ENCODE measurements around the gene FAM9A. TPM values are rescaled to one million over a fixed set of nuclear protein-coding genes. Genes with fewer than 3 reads are reported as not detected.

Gene FAM9A
- polyA plus RNA-seq (2013, experiment 1 of 2): not detected
- not detected for polyA plus RNA-seq (2013, experiment 2 of 2)

GRCh38 chrX:8801041-8801599 lies at the start of gene FAM9A:
Gene FAM9A, minus strand, starts transcription at chrX:8801383. Its CDS starts 1,212 bp downstream, at chrX:8800171.
- WGBS, 2 experiments (ENCODE audit: insufficient coverage in 2 of 2): 94 to 96% methylated on average over 6 to 18 of the region's 32 CpGs
- Histone ChIP-seq H3K36me3 (ENCODE audit: control insufficient read depth, insufficient read depth, low read length) (no peaks in the 10 kb centered on the region), H3K9me3 (ENCODE audit: control insufficient read depth, low read length) (no peaks in the 10 kb centered on the region), H3K4me3 (ENCODE audit: extremely low read depth, insufficient read depth, low read length, poor library complexity, severe bottlenecking) (no peak within 1 kb of the TSS), H3K4me1 (ENCODE audit: control insufficient read depth, insufficient read depth, low read length, poor library complexity, severe bottlenecking) (no peaks in the 10 kb centered on the region), H3K27ac (ENCODE audit: low read depth, low read length, severe bottlenecking) (no peak within 1 kb of the TSS)

- Histone ChIP-seq H3K36me3 (ENCODE audit: control insufficient read depth, insufficient read depth, low read length) (no peaks in the 10 kb centered on the region), H3K9me3 (ENCODE audit: control insufficient read depth, low read length) (no peaks in the 10 kb centered on the region), H3K4me1 (ENCODE audit: control insufficient read depth, insufficient read depth, low read length, poor library complexity, severe bottlenecking) (no peaks in the 10 kb centered on the region), H3K27ac (ENCODE audit: low read depth, low read length, severe bottlenecking) (no peak overlapping the region), H3K4me3 (ENCODE audit: extremely low read depth, insufficient read depth, low read length, poor library complexity, severe bottlenecking) (no peak overlapping the region)
- 80 to 91% methylated on average over 1 to 4 of the region's 6 CpGs for WGBS, 2 experiments (ENCODE audit: insufficient coverage in 2 of 2)
Observed at GRCh38 chrX:8850478-8850877, 49.3 kb upstream of the FAM9A start.

GRCh38 chrX:8849945-8850344 lies 48.8 kb upstream of the FAM9A start:
- Histone ChIP-seq H3K4me3 (ENCODE audit: extremely low read depth, insufficient read depth, low read length, poor library complexity, severe bottlenecking) (no peak overlapping the region), H3K9me3 (ENCODE audit: control insufficient read depth, low read length) (no peaks in the 10 kb centered on the region), H3K36me3 (ENCODE audit: control insufficient read depth, insufficient read depth, low read length) (no peaks in the 10 kb centered on the region), H3K27ac (ENCODE audit: low read depth, low read length, severe bottlenecking) (no peak overlapping the region), H3K4me1 (ENCODE audit: control insufficient read depth, insufficient read depth, low read length, poor library complexity, severe bottlenecking) (no peaks in the 10 kb centered on the region)
- 85 to 100% methylated on average over 1 to 2 of the region's 2 CpGs for WGBS, 2 experiments (ENCODE audit: insufficient coverage in 2 of 2)

GRCh38 chrX:8849458-8849857 lies 48.3 kb upstream of the FAM9A start:
- Histone ChIP-seq H3K9me3 (ENCODE audit: control insufficient read depth, low read length) (no peaks in the 10 kb centered on the region), H3K36me3 (ENCODE audit: control insufficient read depth, insufficient read depth, low read length) (no peaks in the 10 kb centered on the region), H3K27ac (ENCODE audit: low read depth, low read length, severe bottlenecking) (no peak overlapping the region), H3K4me1 (ENCODE audit: control insufficient read depth, insufficient read depth, low read length, poor library complexity, severe bottlenecking) (no peaks in the 10 kb centered on the region), H3K4me3 (ENCODE audit: extremely low read depth, insufficient read depth, low read length, poor library complexity, severe bottlenecking) (no peak overlapping the region)
- WGBS, 2 experiments (ENCODE audit: insufficient coverage in 2 of 2): no CpG with 5 or more reads among the region's 2 CpGs

- WGBS, 2 experiments (ENCODE audit: insufficient coverage in 2 of 2): no CpG with 5 or more reads among the region's 3 CpGs
- H3K9me3 ChIP-seq (ENCODE audit: control insufficient read depth, low read length): no peaks in the 10 kb centered on the region
Observed at GRCh38 chrX:8848911-8849310, 47.7 kb upstream of the FAM9A start.

GRCh38 chrX:8848441-8848840 lies 47.3 kb upstream of the FAM9A start:
- Histone ChIP-seq H3K27ac (ENCODE audit: low read depth, low read length, severe bottlenecking) (no peak overlapping the region), H3K36me3 (ENCODE audit: control insufficient read depth, insufficient read depth, low read length) (no peaks in the 10 kb centered on the region), H3K9me3 (ENCODE audit: control insufficient read depth, low read length) (no peaks in the 10 kb centered on the region), H3K4me1 (ENCODE audit: control insufficient read depth, insufficient read depth, low read length, poor library complexity, severe bottlenecking) (no peaks in the 10 kb centered on the region), H3K4me3 (ENCODE audit: extremely low read depth, insufficient read depth, low read length, poor library complexity, severe bottlenecking) (no peak overlapping the region)
- 60% methylated on average over 2 of the region's 3 CpGs; no CpG with 5 or more reads in 1 of the 2 experiments for WGBS, 2 experiments (ENCODE audit: insufficient coverage in 2 of 2)

More at GRCh38 chrX:8848911-8849310, 47.7 kb upstream of the FAM9A start:
- H3K4me3 ChIP-seq (ENCODE audit: extremely low read depth, insufficient read depth, low read length, poor library complexity, severe bottlenecking): no peak overlapping the region
- no peaks in the 10 kb centered on the region for H3K36me3 ChIP-seq (ENCODE audit: control insufficient read depth, insufficient read depth, low read length)
- no peak overlapping the region for H3K27ac ChIP-seq (ENCODE audit: low read depth, low read length, severe bottlenecking)
- no peaks in the 10 kb centered on the region for H3K4me1 ChIP-seq (ENCODE audit: control insufficient read depth, insufficient read depth, low read length, poor library complexity, severe bottlenecking)

GRCh38 chrX:8847360-8847759 lies 46.2 kb upstream of the FAM9A start:
- H3K27ac ChIP-seq (ENCODE audit: low read depth, low read length, severe bottlenecking): no peak overlapping the region
- H3K36me3 ChIP-seq (ENCODE audit: control insufficient read depth, insufficient read depth, low read length): no peaks in the 10 kb centered on the region
- H3K9me3 ChIP-seq (ENCODE audit: control insufficient read depth, low read length): no peaks in the 10 kb centered on the region
- no CpG with 5 or more reads among the region's 1 CpG for WGBS, 2 experiments (ENCODE audit: insufficient coverage in 2 of 2)
- no peaks in the 10 kb centered on the region for H3K4me1 ChIP-seq (ENCODE audit: control insufficient read depth, insufficient read depth, low read length, poor library complexity, severe bottlenecking)
- no peak overlapping the region for H3K4me3 ChIP-seq (ENCODE audit: extremely low read depth, insufficient read depth, low read length, poor library complexity, severe bottlenecking)

- no peaks in the 10 kb centered on the region for H3K4me1 ChIP-seq (ENCODE audit: control insufficient read depth, insufficient read depth, low read length, poor library complexity, severe bottlenecking)
- H3K36me3 ChIP-seq (ENCODE audit: control insufficient read depth, insufficient read depth, low read length): no peaks in the 10 kb centered on the region
- H3K9me3 ChIP-seq (ENCODE audit: control insufficient read depth, low read length): no peaks in the 10 kb centered on the region
- H3K4me3 ChIP-seq (ENCODE audit: extremely low read depth, insufficient read depth, low read length, poor library complexity, severe bottlenecking): no peak overlapping the region
- 20 to 100% methylated on average over 1 of the region's 5 CpGs for WGBS, 2 experiments (ENCODE audit: insufficient coverage in 2 of 2)
- H3K27ac ChIP-seq (ENCODE audit: low read depth, low read length, severe bottlenecking): no peak overlapping the region
Observed at GRCh38 chrX:8846266-8846665, 45.1 kb upstream of the FAM9A start.

- no peaks in the 10 kb centered on the region for H3K9me3 ChIP-seq (ENCODE audit: control insufficient read depth, low read length)
- no peak overlapping the region for H3K4me3 ChIP-seq (ENCODE audit: extremely low read depth, insufficient read depth, low read length, poor library complexity, severe bottlenecking)
- WGBS, 2 experiments (ENCODE audit: insufficient coverage in 2 of 2): 80 to 94% methylated on average over 2 to 4 of the region's 10 CpGs
- no peaks in the 10 kb centered on the region for H3K36me3 ChIP-seq (ENCODE audit: control insufficient read depth, insufficient read depth, low read length)
- no peaks in the 10 kb centered on the region for H3K4me1 ChIP-seq (ENCODE audit: control insufficient read depth, insufficient read depth, low read length, poor library complexity, severe bottlenecking)
- no peak overlapping the region for H3K27ac ChIP-seq (ENCODE audit: low read depth, low read length, severe bottlenecking)
Observed at GRCh38 chrX:8845469-8845868, 44.3 kb upstream of the FAM9A start.

GRCh38 chrX:8845060-8845459 lies 43.9 kb upstream of the FAM9A start:
- no peak overlapping the region for H3K27ac ChIP-seq (ENCODE audit: low read depth, low read length, severe bottlenecking)
- no peaks in the 10 kb centered on the region for H3K9me3 ChIP-seq (ENCODE audit: control insufficient read depth, low read length)

GRCh38 chrX:8844157-8844556 lies 43.0 kb upstream of the FAM9A start:
- Histone ChIP-seq H3K4me1 (ENCODE audit: control insufficient read depth, insufficient read depth, low read length, poor library complexity, severe bottlenecking) (no peaks in the 10 kb centered on the region), H3K4me3 (ENCODE audit: extremely low read depth, insufficient read depth, low read length, poor library complexity, severe bottlenecking) (no peak overlapping the region), H3K9me3 (ENCODE audit: control insufficient read depth, low read length) (no peaks in the 10 kb centered on the region), H3K27ac (ENCODE audit: low read depth, low read length, severe bottlenecking) (no peak overlapping the region), H3K36me3 (ENCODE audit: control insufficient read depth, insufficient read depth, low read length) (no peaks in the 10 kb centered on the region)
- WGBS, 2 experiments (ENCODE audit: insufficient coverage in 2 of 2): no CpG with 5 or more reads among the region's 1 CpG

More at GRCh38 chrX:8845060-8845459, 43.9 kb upstream of the FAM9A start:
- Histone ChIP-seq H3K4me3 (ENCODE audit: extremely low read depth, insufficient read depth, low read length, poor library complexity, severe bottlenecking) (no peak overlapping the region), H3K36me3 (ENCODE audit: control insufficient read depth, insufficient read depth, low read length) (no peaks in the 10 kb centered on the region), H3K4me1 (ENCODE audit: control insufficient read depth, insufficient read depth, low read length, poor library complexity, severe bottlenecking) (no peaks in the 10 kb centered on the region)
- 81 to 82% methylated on average over 2 to 3 of the region's 11 CpGs for WGBS, 2 experiments (ENCODE audit: insufficient coverage in 2 of 2)

Data from mesodermal cell (in vitro differentiated cells).